HTERT RPE-1 (cell line): ENCODE results near the gene ZNF83.
"Not testable (repeated sequence)": the region's sequence is repeated elsewhere in the genome, so short reads cannot be mapped to it uniquely, and the experiment has no call there.

Experiments
- in situ Hi-C: fragments of 300-500 bp; cut with MboI; formaldehyde crosslinking; loops from 4 replicates; pipeline ENCODE4 v1.14.3; 2020; ENCODE audit warnings: low sequenced_read_pairs

ZNF83 gene

GRCh38 chr19:52637718-52638585 lies at the start of gene ZNF83:
Gene ZNF83 (minus strand): TSS chr19:52638355.
- in situ Hi-C loops, result no loop called here

DNA sequence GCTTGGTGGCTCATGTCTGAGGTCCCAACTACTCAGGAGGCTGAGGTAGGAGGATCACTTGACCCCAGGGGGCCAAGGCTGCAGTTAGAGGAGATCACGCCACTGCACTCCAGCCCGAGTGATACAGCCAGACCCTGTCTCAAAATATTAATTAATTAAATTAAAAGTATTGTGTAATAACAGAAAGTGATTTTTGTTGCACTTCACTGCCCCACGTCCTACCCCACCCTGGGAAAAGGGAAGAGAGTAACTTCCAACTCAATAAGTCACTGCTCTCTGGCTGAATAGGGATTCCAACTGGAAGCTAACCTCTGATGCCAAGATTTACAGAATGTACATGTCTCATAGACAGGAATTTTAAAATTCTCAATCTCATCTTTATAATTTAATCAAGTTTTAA lies 49.5 kb upstream of the ZNF83 start:
- in situ Hi-C loops, result no loop called here

DNA sequence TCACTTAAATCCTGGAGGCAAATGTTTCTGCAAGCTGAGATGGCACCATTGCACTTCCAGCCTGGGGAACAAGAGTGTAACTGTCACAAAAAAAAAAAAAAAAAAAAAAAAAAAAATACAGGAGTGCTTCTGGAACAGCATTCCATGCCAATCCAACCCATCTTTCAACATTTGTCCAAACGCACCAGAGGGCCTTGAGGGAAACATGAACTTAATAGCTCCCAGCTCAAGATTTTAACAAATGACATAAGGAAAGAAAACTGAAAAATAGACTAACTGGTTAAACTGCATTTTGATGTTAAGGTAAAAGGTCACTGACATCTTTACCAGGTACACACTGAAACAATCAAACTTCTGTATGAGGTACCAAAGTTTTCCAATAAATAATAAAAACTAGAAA lies 47.7 kb upstream of the ZNF83 start:
- in situ Hi-C loops, result no loop called here

GRCh38 chr19:52681216-52681615 lies 43.1 kb upstream of the ZNF83 start:
- in situ Hi-C loops, result not testable (repeated sequence)

GRCh38 chr19:52679598-52679997 lies 41.4 kb upstream of the ZNF83 start:
- in situ Hi-C loops, result no loop called here

- in situ Hi-C loops, result not testable (repeated sequence)
These were observed 37.1 kb upstream of the ZNF83 start for GRCh38 chr19:52675239-52675638.

GRCh38 chr19:52673014-52673413 lies 34.9 kb upstream of the ZNF83 start:
- in situ Hi-C loops, result no loop called here

GRCh38 chr19:52670046-52670445 lies 31.9 kb upstream of the ZNF83 start:
- in situ Hi-C loops, result no loop called here

DNA sequence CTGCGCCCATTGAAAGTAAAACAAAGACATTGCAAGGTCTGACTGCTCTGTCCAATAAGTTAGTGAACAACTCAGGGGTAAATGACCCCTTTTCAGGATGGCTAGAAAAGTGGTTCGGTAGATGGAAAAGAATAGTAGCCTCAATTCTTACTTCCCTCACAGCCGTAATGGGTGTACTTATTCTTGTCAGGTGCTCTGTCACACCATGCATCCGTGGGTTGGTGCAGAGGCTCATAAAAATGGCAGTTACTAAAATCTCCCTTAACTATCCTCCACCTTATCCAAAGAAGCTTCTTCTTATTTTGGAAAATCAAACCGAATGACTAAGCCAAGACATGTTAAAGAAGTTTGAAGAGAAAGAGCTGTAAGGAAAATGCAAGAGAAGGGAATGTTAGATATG lies 31.4 kb upstream of the ZNF83 start:
- in situ Hi-C loops, result no loop called here

- in situ Hi-C loops, result no loop called here
These were observed 29.8 kb upstream of the ZNF83 start for GRCh38 chr19:52667972-52668371.

DNA sequence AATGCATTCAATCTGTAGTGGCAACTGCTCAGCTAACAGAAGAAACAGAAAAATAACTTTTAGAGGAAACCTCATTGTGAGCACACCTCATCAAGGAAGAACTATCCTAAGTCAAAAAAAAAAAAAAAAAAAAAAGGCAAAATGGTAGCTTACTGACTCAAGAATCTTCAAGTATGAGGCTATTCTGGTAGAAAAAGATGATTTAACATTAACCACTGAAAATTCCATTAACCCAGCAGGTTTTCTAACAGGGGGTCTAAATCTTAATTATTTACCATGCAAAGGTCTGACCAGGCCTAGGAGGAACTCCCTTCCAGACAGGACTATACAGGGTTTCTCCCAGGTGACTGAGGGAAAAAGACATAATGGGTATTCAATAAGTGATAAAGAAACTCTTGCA lies 28.4 kb upstream of the ZNF83 start:
- in situ Hi-C loops, result no loop called here

DNA sequence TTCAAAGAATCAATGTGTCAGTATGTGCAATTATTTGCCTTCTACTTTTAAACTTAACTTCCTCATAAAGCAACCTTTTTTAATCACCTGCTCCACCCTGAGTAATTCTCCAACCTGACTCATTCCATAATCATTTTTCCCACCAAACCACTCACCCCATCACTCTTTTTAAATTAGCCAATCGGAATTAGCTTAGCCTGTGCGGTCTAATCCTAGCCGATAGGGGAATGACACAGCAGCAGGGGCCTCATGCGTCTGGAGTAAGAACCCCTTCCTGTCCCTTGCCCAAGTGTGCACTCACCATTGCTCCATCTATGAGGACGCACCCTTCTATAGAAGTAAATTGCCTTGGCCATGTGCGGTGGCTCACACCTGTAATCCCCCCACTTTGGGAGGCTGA lies 27.4 kb upstream of the ZNF83 start:
- in situ Hi-C loops, result no loop called here

DNA sequence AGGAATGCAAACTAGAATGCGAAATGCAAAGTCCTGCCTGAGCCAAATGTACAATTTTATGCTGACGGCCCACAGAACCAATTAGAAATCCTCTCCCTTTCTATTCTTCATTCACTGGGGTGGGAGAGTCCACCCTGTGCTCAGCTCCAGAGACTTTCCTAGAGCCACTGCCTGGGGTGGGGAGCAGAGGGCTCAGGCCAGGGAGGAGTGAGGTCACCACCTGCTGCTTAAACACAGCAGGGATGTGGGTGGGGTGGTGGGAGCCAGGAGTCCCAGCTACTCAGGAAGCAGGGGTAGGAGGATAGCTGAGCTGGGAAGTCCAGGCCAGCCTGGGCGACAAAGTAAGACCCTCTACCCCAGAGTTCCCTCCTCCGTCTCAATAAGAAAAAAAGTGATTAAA lies 26.9 kb upstream of the ZNF83 start:
- in situ Hi-C loops, result no loop called here

DNA sequence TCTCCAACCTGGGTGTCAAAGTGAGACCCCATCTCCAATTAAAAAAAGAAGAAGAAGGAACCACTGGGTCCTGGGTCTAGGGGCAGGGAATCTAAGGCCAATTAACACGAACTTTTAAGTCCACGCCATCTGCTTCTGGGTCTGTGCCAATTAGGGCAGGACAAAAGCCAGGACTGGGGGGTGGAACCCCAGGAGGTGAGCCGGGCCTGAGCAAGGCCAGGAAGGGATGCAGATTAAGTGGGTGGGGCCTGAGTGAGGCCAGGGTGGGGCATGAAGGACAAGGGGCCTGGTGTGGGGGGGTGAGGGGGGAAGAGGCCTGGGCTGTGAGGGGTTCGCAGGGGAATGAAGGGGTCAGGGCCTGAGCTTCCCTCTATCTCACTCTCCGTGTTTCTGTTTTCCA lies 26.3 kb upstream of the ZNF83 start:
- in situ Hi-C loops, result no loop called here

GRCh38 chr19:52662631-52663030 lies 24.5 kb upstream of the ZNF83 start:
- in situ Hi-C loops, result no loop called here

DNA sequence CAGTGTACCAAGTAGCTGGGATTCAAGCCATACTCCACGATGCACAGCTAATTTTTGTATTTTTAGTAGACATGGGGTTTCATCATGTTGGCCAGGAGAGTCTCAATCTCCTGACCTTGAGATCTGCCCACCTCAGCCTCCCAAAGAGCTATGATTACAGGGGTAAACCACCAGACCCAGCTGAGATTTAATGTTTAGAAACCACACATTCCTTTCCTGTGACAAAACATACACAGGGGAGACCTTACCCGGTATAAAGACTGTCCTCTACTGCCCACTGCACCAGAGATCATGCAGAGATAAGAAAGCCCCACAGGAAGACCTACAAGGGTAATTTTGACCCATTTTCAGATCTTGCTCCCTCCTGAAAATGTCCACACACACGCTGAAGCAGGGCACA lies 22.8 kb upstream of the ZNF83 start:
- in situ Hi-C loops, result no loop called here

DNA sequence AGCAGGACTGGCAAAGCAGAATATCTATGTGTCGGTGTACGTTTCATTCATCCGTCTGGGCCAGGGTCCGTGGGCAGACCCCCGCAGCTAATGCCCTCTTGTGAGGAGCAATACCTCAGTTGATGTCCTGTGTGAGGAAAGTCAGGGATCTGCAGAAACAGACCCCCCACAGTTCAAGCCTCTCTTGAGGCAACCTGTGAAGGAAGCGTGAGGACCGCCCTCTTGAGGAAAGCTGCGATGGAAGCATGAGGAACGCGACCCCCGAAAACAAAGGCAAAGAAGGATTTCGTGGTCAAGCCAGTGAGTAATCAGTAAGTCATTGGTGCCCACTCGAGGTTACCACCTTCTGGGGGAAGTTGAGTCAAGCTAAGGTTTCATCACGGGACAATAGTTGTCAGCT lies 20.9 kb upstream of the ZNF83 start:
- in situ Hi-C loops, result no loop called here

GRCh38 chr19:52658595-52658994 lies 20.4 kb upstream of the ZNF83 start:
- in situ Hi-C loops, result no loop called here

- in situ Hi-C loops, result no loop called here
These were observed 15.0 kb upstream of the ZNF83 start for GRCh38 chr19:52653161-52653560.

GRCh38 chr19:52651956-52652355 lies 13.8 kb upstream of the ZNF83 start:
- in situ Hi-C loops, result no loop called here

DNA sequence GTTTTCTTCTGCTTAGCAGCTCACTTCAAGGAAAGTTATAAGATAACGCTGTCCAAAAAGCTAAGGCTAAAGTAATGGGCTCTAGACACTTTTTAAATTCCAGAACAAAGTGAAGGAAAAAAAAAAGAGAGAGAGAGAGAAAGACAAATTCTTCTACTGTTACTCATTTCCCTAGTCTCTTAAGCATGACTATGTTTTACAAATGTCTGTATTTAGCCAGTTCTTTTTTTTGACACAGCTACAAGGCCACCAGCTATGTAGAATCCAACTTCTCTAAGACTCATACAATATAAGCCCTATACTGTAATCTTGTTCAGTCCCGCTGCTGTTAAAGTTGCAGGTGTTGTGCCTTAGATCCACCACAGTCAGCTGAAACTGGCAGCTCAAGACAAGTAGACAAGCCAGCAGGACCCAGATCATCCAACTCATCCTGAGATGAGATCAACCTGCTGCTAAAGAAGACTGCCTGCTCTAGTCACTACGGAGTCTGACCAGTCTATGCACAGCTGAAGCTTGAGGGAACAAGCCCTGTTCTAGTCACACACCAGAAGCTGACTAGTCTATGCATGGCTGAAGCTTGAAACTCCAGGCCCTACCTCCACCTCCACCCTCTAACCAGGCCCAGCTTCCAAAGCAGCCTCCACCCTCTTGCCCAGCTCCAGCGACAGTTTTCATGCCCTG lies 10.3 kb upstream of the ZNF83 start:
- in situ Hi-C loops, result no loop called here

GRCh38 chr19:52646571-52647217 lies 8.5 kb upstream of the ZNF83 start:
- in situ Hi-C loops, result no loop called here
